IMR-90 (cell line): ENCODE results near the gene SSBP3. TPM values are rescaled to one million over a fixed set of nuclear protein-coding genes. Genes with fewer than 3 reads are reported as not detected.
A peak's percentile ranks its signal among the peaks of the same experiment; 100 is the strongest.

Experiments
- ATAC-seq: fragments of 200-7000 bp; cut with Tn5 transposase; 2 replicates; pipeline ENCODE4 v1.9.1; 2020; ENCODE audit warnings: low read depth, mild to moderate bottlenecking, moderate library complexity
- BruUV-seq: library from RNA; stranded (reverse); fragments of 400-500 nt; replicated peaks from 2 replicates; lab custom pipeline; 2021; lab: Mats Ljungman, UMichigan
- CTCF ChIA-PET: fragments of 300-600 bp; formaldehyde crosslinking; extraction: SDS; loops from one replicate; lab custom pipeline; 2021; ENCODE audit warnings: antibody characterized with exemption; lab: Yijun Ruan, JAX
- POLR2A ChIA-PET: fragments of 300-600 bp; sonication (Branson Sonifier 250); formaldehyde crosslinking; loops from one replicate; lab custom pipeline; 2022; ENCODE audit warnings: antibody characterized with exemption; ENCODE audit not compliant: unreplicated experiment; lab: Charles Lee
- DNase-seq: peaks from one replicate; pipeline ENCODE4 v3.0.0; 2013
- H2AFZ ChIP-seq: replicated peaks from 2 replicates; pipeline ENCODE3; 2013; ENCODE audit warnings: low read length, mild to moderate bottlenecking; ENCODE audit not compliant: poor library complexity
- H2AK5ac ChIP-seq: 2 replicates; pipeline ENCODE4 v1.6.1; 2013; ENCODE audit warnings: low read depth, low read length, inconsistent platforms
- H2AK9ac ChIP-seq: replicated peaks from 2 replicates; pipeline ENCODE3; 2013; ENCODE audit warnings: mild to moderate bottlenecking, low read depth, low read length, moderate library complexity; ENCODE audit not compliant: poor library complexity
- H2BK120ac ChIP-seq: 2 replicates; pipeline ENCODE4 v1.6.1; 2013; ENCODE audit warnings: low read depth, low read length, inconsistent platforms
- H2BK15ac ChIP-seq: 3 replicates; pipeline ENCODE4 v1.6.1; 2013; ENCODE audit warnings: low read depth, low read length, inconsistent platforms
- H2BK20ac ChIP-seq: 2 replicates; pipeline ENCODE4 v1.6.1; 2013; ENCODE audit warnings: low read depth, mild to moderate bottlenecking, inconsistent platforms, low read length, moderate library complexity
- H2BK5ac ChIP-seq: 2 replicates; pipeline ENCODE4 v1.6.1; 2013; ENCODE audit warnings: mild to moderate bottlenecking, low read depth, low read length, inconsistent platforms; ENCODE audit not compliant: poor library complexity, severe bottlenecking
- H3K14ac ChIP-seq: replicated peaks from 2 replicates; pipeline ENCODE4 v1.6.1; 2013; ENCODE audit warnings: low read depth, low read length, inconsistent platforms
- H3K18ac ChIP-seq: 2 replicates; pipeline ENCODE4 v1.6.1; 2013; ENCODE audit warnings: low read depth, low read length, control low read depth
- H3K23ac ChIP-seq: 2 replicates; pipeline ENCODE4 v1.6.1; 2013; ENCODE audit warnings: low read depth, low read length, inconsistent platforms
- H3K27ac ChIP-seq: 2 replicates; pipeline ENCODE4 v1.5.1; 2013; ENCODE audit warnings: mild to moderate bottlenecking, control low read depth, low read length; ENCODE audit not compliant: insufficient read depth
- H3K27me3 ChIP-seq: 2 replicates; pipeline ENCODE4 v1.6.1; 2013; ENCODE audit warnings: low read length; ENCODE audit not compliant: control insufficient read depth, insufficient read depth
- H3K36me3 ChIP-seq: 2 replicates; pipeline ENCODE4 v1.6.1; 2013; ENCODE audit warnings: low read length, mixed read lengths; ENCODE audit not compliant: control insufficient read depth, insufficient read depth
- H3K4ac ChIP-seq: 2 replicates; pipeline ENCODE4 v1.6.1; 2013; ENCODE audit warnings: low read depth, low read length, inconsistent platforms
- H3K4me1 ChIP-seq: 2 replicates; pipeline ENCODE4 v1.6.1; 2013; ENCODE audit warnings: low read length, mixed read lengths; ENCODE audit not compliant: control insufficient read depth, insufficient read depth
- H3K4me2 ChIP-seq: 2 replicates; pipeline ENCODE4 v1.6.1; 2013; ENCODE audit warnings: low read depth, mild to moderate bottlenecking, control low read depth, low read length, moderate library complexity
- H3K4me3 ChIP-seq: 2 replicates; pipeline ENCODE4 v1.5.1; 2013; ENCODE audit warnings: low read depth, mild to moderate bottlenecking, control low read depth, low read length, moderate library complexity; ENCODE audit not compliant: insufficient read depth
- H3K56ac ChIP-seq: 2 replicates; pipeline ENCODE4 v1.6.1; 2013; ENCODE audit warnings: low read length, inconsistent platforms; ENCODE audit not compliant: insufficient read depth; ENCODE audit errors: extremely low read depth
- H3K79me1 ChIP-seq, 2 experiments: 2 replicates each; pipeline ENCODE4 v1.6.1; 2013; ENCODE audit warnings: low read length in 2 of 2, inconsistent platforms in 1 of 2, low read depth in 1 of 2
- H3K9ac ChIP-seq: 2 replicates; pipeline ENCODE4 v1.6.1; 2013; ENCODE audit warnings: low read depth, low read length, control low read depth
- H3K9me1 ChIP-seq: 2 replicates; pipeline ENCODE4 v1.6.1; 2013; ENCODE audit warnings: low read length, inconsistent platforms; ENCODE audit not compliant: insufficient read depth
- H3K9me3 ChIP-seq: 2 replicates; pipeline ENCODE4 v1.6.1; 2013; ENCODE audit warnings: low read length; ENCODE audit not compliant: control insufficient read depth, insufficient read depth
- H4K20me1 ChIP-seq: 2 replicates; pipeline ENCODE4 v1.6.1; 2013; ENCODE audit warnings: low read length, inconsistent platforms; ENCODE audit not compliant: insufficient read depth
- H4K5ac ChIP-seq: 2 replicates; pipeline ENCODE4 v1.6.1; 2013; ENCODE audit warnings: mild to moderate bottlenecking, low read depth, low read length, control low read depth
- H4K8ac ChIP-seq, 2 experiments: 2 replicates each; pipeline ENCODE4 v1.6.1; 2013; ENCODE audit warnings: low read depth in 2 of 2, low read length in 2 of 2, control low read depth in 1 of 2, inconsistent platforms in 1 of 2
- H4K91ac ChIP-seq: 2 replicates; pipeline ENCODE4 v1.6.1; 2013; ENCODE audit warnings: low read depth, low read length, inconsistent platforms; ENCODE audit not compliant: insufficient read depth
- BHLHE40 ChIP-seq: fragments of 150-350 bp; IDR thresholded peaks from 2 replicates; pipeline ENCODE4 v1.6.1; 2016; ENCODE audit warnings: mild to moderate bottlenecking, low read depth, low read length
- CEBPB ChIP-seq: IDR thresholded peaks from 2 replicates; pipeline ENCODE4 v1.6.1; 2012; ENCODE audit warnings: low read depth, low read length, improper control_type of control experiment
- CHD1 ChIP-seq: IDR thresholded peaks from 2 replicates; pipeline ENCODE4 v1.6.1; 2012; ENCODE audit warnings: low read depth, low read length, improper control_type of control experiment
- CTCF ChIP-seq: conservative IDR thresholded peaks from 2 replicates; pipeline ENCODE4 v1.5.1; 2012; ENCODE audit warnings: mild to moderate bottlenecking, low read depth, low read length, improper control_type of control experiment
- MAFK ChIP-seq: IDR thresholded peaks from 2 replicates; pipeline ENCODE4 v1.6.1; 2012; ENCODE audit warnings: low read depth, low read length, improper control_type of control experiment
- MAZ ChIP-seq: IDR thresholded peaks from 2 replicates; pipeline ENCODE4 v1.6.1; 2012; ENCODE audit warnings: low read depth, mild to moderate bottlenecking, low read length, improper control_type of control experiment, moderate library complexity, borderline replicate concordance
- MXI1 ChIP-seq: IDR thresholded peaks from 2 replicates; pipeline ENCODE4 v1.6.1; 2012; ENCODE audit warnings: low read depth, mild to moderate bottlenecking, low read length, moderate library complexity, borderline replicate concordance
- NFE2L2 ChIP-seq: fragments of 150-350 bp; IDR thresholded peaks from 2 replicates; pipeline ENCODE4 v1.6.1; 2016; ENCODE audit warnings: low read depth, mild to moderate bottlenecking, low read length
- POLR2A ChIP-seq: IDR thresholded peaks from 2 replicates; pipeline ENCODE4 v1.6.1; 2012; ENCODE audit warnings: mild to moderate bottlenecking, low read depth, low read length
- RAD21 ChIP-seq: IDR thresholded peaks from 2 replicates; pipeline ENCODE4 v1.6.1; 2012; ENCODE audit warnings: low read length, improper control_type of control experiment
- RCOR1 ChIP-seq: IDR thresholded peaks from 2 replicates; pipeline ENCODE4 v1.6.1; 2012; ENCODE audit warnings: mild to moderate bottlenecking, low read length, improper control_type of control experiment; ENCODE audit not compliant: insufficient replicate concordance
- RFX5 ChIP-seq: IDR thresholded peaks from 2 replicates; pipeline ENCODE4 v1.8.0; 2012; ENCODE audit warnings: low read depth, mild to moderate bottlenecking, low read length, moderate library complexity
- SMC3 ChIP-seq: fragments of 150-350 bp; IDR thresholded peaks from 2 replicates; pipeline ENCODE4 v1.6.1; 2016; ENCODE audit warnings: low read depth, mild to moderate bottlenecking, antibody characterized with exemption, low read length, moderate library complexity
- USF2 ChIP-seq: fragments of 150-350 bp; IDR thresholded peaks from 2 replicates; pipeline ENCODE4 v1.6.1; 2017; ENCODE audit warnings: mild to moderate bottlenecking, antibody characterized with exemption, low read length, low read depth
- WGBS, 2 experiments: methylation state at CpG; one replicate each; pipeline versions ENCODE4 v1.1.5 to v1.1.7; 2013; ENCODE audit warnings: missing lambda C conversion rate in 2 of 2; ENCODE audit not compliant: insufficient read length in 1 of 2; ENCODE audit errors: extremely low coverage in 2 of 2; 5-methylcytosine and 5-hydroxymethylcytosine counted together
- dilution Hi-C: fragments of 300-500 bp; cut with HindIII; formaldehyde crosslinking; loops from one replicate; pipeline ENCODE4 v1.14.3; 2018; ENCODE audit warnings: low sequenced_read_pairs; ENCODE audit not compliant: unreplicated experiment
- in situ Hi-C: fragments of 300-500 bp; cut with MboI; formaldehyde crosslinking; loops from 3 replicates; pipeline ENCODE4 v1.14.3; 2019; ENCODE audit warnings: low sequenced_read_pairs, inconsistent platforms, mixed read lengths
- intact Hi-C: fragments of 100-400 bp; cut with micrococcal nuclease; formaldehyde crosslinking; loops from 2 replicates; pipeline ENCODE4 v1.10.0; 2022
- polyA plus RNA-seq, 3 experiments: library from polyadenylated mRNA; depleted of rRNA; stranded (reverse); fragments of >200 nt; gene quantifications; 2 replicates each; pipeline ENCODE4 v1.2.3, GENCODE V29; 2012; ENCODE audit warnings: low replicate concordance in 1 of 3
- total RNA-seq: library from RNA; depleted of rRNA; stranded (reverse); fragments of >200 nt; gene quantifications from 2 replicates; pipeline ENCODE4 v1.2.3, GENCODE V29; 2012

SSBP3 gene
- total and polyA plus RNA-seq, 2 of the 4 experiments (the other 2 are of a cell fraction) = 10.9 to 39.6 TPM

- Histone ChIP-seq H3K56ac (peak overlapping the region; percentile 7), H3K9me1 (peaks cover 44% of the 10 kb centered on the region), H3K9me3 (no peaks in the 10 kb centered on the region), H3K23ac (peak overlapping the region; percentile 88; the same call in 1 of the 2 replicates), H3K4me1 (peaks cover 54% of the 10 kb centered on the region), H3K79me1 (peaks cover 39 to 79% of the 10 kb centered on the region in 2 experiments), H2BK120ac (peak overlapping the region; percentile 97), H3K4me2 (no peak overlapping the region), H2AK5ac (peak overlapping the region; percentile 97), H4K20me1 (peaks cover 17% of the 10 kb centered on the region), H3K14ac (peak overlapping the region; percentile 95), H2AK9ac (peak overlapping the region; percentile 56), H4K91ac (peak overlapping the region; percentile 99), H2BK5ac (peak overlapping the region; percentile 73), H4K5ac (peak overlapping the region; percentile 93), H3K27me3 (no peaks in the 10 kb centered on the region), H3K4me3 (no peak overlapping the region), H3K36me3 (peaks cover 19% of the 10 kb centered on the region), H2BK15ac (peak overlapping the region; percentile 89; the same call in 2 of the 3 replicates), H2AFZ (peak overlapping the region; percentile 11), H3K4ac (peak overlapping the region; percentile 78), H3K27ac (peak overlapping the region; percentile 72), H3K18ac (peak overlapping the region; percentile 73), H2BK20ac (peak overlapping the region; percentile 81), H3K9ac (no peak overlapping the region), H4K8ac (peak overlapping the region; percentile 88 to 97)
- BruUV-seq = no TSS peak
- dilution Hi-C loops (no loop called here), in situ Hi-C loops (no loop called here), intact Hi-C loops (no loop called here)
- peak; percentile 63 for ATAC-seq
- ChIA-PET CTCF (no interaction called here), POLR2A (no interaction called here)
- TF ChIP-seq CEBPB (no peak), BHLHE40 (no peak), MAZ (no peak), MAFK (no peak), POLR2A (no peak), CTCF (no peak), RAD21 (no peak), RFX5 (no peak), RCOR1 (no peak), MXI1 (no peak), CHD1 (no peak), NFE2L2 (no peak), SMC3 (no peak), USF2 (no peak)
- WGBS, 2 experiments = 94% methylated on average over 3 of the region's 9 CpGs; no CpG with 5 or more reads in 1 of the 2 experiments
- DNase-seq = peak; percentile 75
Observed at GRCh38 chr1:54278941-54279422, 127.2 kb downstream of the SSBP3 start.
